Smooth muscle cell of the pulmonary artery (primary cell): ENCODE data around the gene SLC25A28. TPM values are rescaled to one million over a fixed set of nuclear protein-coding genes. Genes with fewer than 3 reads are reported as not detected.

Experiments
- total RNA-seq: library from RNA; depleted of rRNA; stranded (reverse); fragments of >200 nt; gene quantifications from 2 replicates; pipeline ENCODE4 v1.2.3, GENCODE V29; 2014

The SLC25A28 gene
- total RNA-seq, result 16.2 and 21.7 TPM in 2 replicates

GRCh38 chr10:99619851-99620710 is at the start of gene SLC25A28:
Gene SLC25A28 (minus strand): TSS chr10:99620439. CDS start chr10:99620335, 104 bp downstream.

GRCh38 chr10:99659031-99659867 is 39.0 kb upstream of the SLC25A28 start, which contains the start of gene ENTPD7:
Gene ENTPD7 (plus strand): TSS chr10:99659509. CDS start chr10:99659957, 448 bp downstream.

Other genes with a start within 250 kb of the SLC25A28 start
- gene GOT1, start 189.8 kb downstream of the SLC25A28 start, total RNA-seq, result 23.8 and 29.9 TPM in 2 replicates
- not detected in 2 replicates for gene NKX2-3, start 87.5 kb downstream of the SLC25A28 start, total RNA-seq
- gene ENTPD7, start 39.1 kb upstream of the SLC25A28 start, total RNA-seq, result 25.9 and 49.5 TPM in 2 replicates
- 36.1 and 44.5 TPM in 2 replicates for gene COX15, start 111.7 kb upstream of the SLC25A28 start, total RNA-seq
- gene CUTC, start 111.8 kb upstream of the SLC25A28 start, total RNA-seq, result 16.5 and 20.3 TPM in 2 replicates
- 0.59 and 1.2 TPM in 2 replicates for gene ABCC2, start 162.2 kb upstream of the SLC25A28 start, total RNA-seq